Body of pancreas (tissue), 4 donors: Measurements from ENCODE around the gene MPP3.

Experiments used
- POLR2A ChIP-seq, 3 donors: fragments of 450-650 bp; IDR thresholded peaks; one replicate each; pipeline ENCODE4 v1.6.1; 2016; ENCODE audit warnings: antibody characterized with exemption in 3 of 3, mild to moderate bottlenecking in 2 of 3
- TF ChIP-seq, protein P1 (sequence below), 7 experiments: fragments of 450-650 bp in 4 of 7; fragments of 200-600 bp in 3 of 7; sonication (generic) in 3 of 7; IDR thresholded peaks; one replicate each; pipeline ENCODE4 v1.5.1; 2016 to 2019; ENCODE audit warnings: antibody characterized with exemption in 7 of 7

DNA sequence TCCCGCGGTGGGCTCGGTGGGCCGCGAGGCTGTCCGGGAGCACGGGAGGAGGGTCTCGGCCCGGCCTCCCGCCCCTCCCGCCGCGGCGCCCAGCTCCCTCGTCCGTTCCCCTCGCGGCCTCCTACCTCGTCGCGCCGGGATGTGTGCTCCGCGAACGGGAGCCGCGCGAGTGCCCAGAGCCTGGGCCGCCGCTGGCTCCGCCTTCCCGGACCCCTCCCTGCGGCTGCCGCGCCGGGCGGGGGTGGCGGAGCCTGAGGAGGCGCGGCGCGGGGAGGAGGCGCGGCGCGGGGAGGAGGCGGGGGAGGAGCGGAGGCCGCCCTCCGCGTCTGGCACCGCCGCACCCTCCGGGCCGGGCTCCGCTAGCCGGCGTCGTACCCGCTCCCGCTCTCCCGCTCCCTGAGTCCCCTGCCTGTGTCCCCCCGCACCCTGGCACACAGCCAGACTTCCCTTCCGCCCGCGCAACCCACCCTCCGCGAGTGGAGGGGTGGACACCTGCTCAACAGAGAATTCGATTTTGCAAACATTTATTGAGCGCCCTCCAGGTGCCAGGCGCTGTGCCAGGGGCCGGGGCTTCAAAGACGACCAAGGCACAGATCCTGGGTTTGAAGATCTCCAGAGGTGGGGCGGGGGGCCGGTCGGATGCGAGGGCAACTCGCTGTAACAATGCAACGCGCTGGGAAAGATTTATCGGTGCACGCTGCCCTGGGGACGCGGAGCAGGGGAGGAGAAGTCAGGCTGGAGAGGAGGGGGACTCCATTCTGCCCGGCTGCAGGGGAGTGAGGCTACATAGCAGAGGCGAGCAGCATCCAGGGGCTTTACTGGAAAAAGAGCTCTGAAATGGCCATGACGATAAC, at the start of gene MPP3:
- TF ChIP-seq, protein P1, sequence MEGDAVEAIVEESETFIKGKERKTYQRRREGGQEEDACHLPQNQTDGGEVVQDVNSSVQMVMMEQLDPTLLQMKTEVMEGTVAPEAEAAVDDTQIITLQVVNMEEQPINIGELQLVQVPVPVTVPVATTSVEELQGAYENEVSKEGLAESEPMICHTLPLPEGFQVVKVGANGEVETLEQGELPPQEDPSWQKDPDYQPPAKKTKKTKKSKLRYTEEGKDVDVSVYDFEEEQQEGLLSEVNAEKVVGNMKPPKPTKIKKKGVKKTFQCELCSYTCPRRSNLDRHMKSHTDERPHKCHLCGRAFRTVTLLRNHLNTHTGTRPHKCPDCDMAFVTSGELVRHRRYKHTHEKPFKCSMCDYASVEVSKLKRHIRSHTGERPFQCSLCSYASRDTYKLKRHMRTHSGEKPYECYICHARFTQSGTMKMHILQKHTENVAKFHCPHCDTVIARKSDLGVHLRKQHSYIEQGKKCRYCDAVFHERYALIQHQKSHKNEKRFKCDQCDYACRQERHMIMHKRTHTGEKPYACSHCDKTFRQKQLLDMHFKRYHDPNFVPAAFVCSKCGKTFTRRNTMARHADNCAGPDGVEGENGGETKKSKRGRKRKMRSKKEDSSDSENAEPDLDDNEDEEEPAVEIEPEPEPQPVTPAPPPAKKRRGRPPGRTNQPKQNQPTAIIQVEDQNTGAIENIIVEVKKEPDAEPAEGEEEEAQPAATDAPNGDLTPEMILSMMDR (IDR thresholded peaks at IDR 0.05), result no peak
- TF ChIP-seq POLR2A (IDR thresholded peaks at IDR 0.05), result peak; percentile 37 to 56 (median 53)
